Vagina (tissue), 2 donors: ENCODE results near the gene NTRK3. TPM values are rescaled to one million over a fixed set of nuclear protein-coding genes. Genes with fewer than 3 reads are reported as not detected.

Source experiments
- DNase-seq, 2 donors: peaks; one replicate each; pipeline ENCODE4 v3.0.0-alpha.2; 2017; ENCODE audit errors: extremely low spot score in 2 of 2
- H3K27ac ChIP-seq: fragments of 200-600 bp; sonication (generic); one replicate; pipeline ENCODE4 v1.5.1; 2019
- H3K27me3 ChIP-seq: fragments of 200-600 bp; sonication (generic); one replicate; pipeline ENCODE4 v1.5.1; 2019
- H3K36me3 ChIP-seq, 2 donors: fragments of 200-600 bp; sonication (generic); one replicate each; pipeline ENCODE4 v1.5.1; 2017 to 2019
- H3K4me1 ChIP-seq: fragments of 200-600 bp; sonication (generic); one replicate; pipeline ENCODE4 v1.5.1; 2019
- H3K4me3 ChIP-seq, 2 donors: fragments of 200-600 bp; sonication (generic); 1 replicate in 1 of 2; 2 replicates in 1 of 2; pipeline ENCODE4 v1.5.1; 2016 to 2019
- H3K9me3 ChIP-seq: fragments of 200-600 bp; sonication (generic); one replicate; pipeline ENCODE4 v1.5.1; 2019
- POLR2A ChIP-seq, 2 donors: fragments of 450-650 bp; IDR thresholded peaks; one replicate each; pipeline ENCODE4 v1.6.1; 2017; ENCODE audit warnings: antibody characterized with exemption in 2 of 2, mild to moderate bottlenecking in 2 of 2, moderate library complexity in 2 of 2
- POLR2AphosphoS5 ChIP-seq, 2 donors: sonication (generic); formaldehyde crosslinking; IDR thresholded peaks; one replicate each; pipeline ENCODE4 v1.9.0; 2017; ENCODE audit warnings: antibody characterized with exemption in 2 of 2, mild to moderate bottlenecking in 2 of 2, low read depth in 1 of 2; ENCODE audit not compliant: insufficient read depth in 1 of 2
- intact Hi-C: fragments of 100-400 bp; cut with DNase I; formaldehyde crosslinking; loops from one replicate; pipeline ENCODE4 v1.15.1; 2023
- total RNA-seq: library from RNA; depleted of rRNA; stranded (reverse); fragments of >200 nt; gene quantifications from one replicate; pipeline ENCODE4 v1.2.3, GENCODE V29; 2016
- TF ChIP-seq, protein P1 (sequence below), 3 experiments: fragments of 450-650 bp in 2 of 3; fragments of 200-600 bp in 1 of 3; sonication (generic) in 1 of 3; IDR thresholded peaks; one replicate each; pipeline ENCODE4 v1.5.1; 2017 to 2019; ENCODE audit warnings: antibody characterized with exemption in 3 of 3, mild to moderate bottlenecking in 2 of 3, moderate library complexity in 2 of 3

Gene NTRK3
- total RNA-seq, 1 donor from 2014 or later: 4.9 TPM

- Histone ChIP-seq H3K4me3 (no peak overlapping the region), H3K27ac (no peak overlapping the region), H3K9me3 (no peaks in the 10 kb centered on the region), H3K4me1 (no peaks in the 10 kb centered on the region), H3K27me3 (no peaks in the 10 kb centered on the region), H3K36me3 (no peaks in the 10 kb centered on the region)
- no peak for DNase-seq
- intact Hi-C loops: loop anchor here (10.0 kb wide), 1 partner anchor 96 kb away; no protein-coding TSS in a partner anchor
- TF ChIP-seq POLR2AphosphoS5 (IDR thresholded peaks at IDR 0.05; ENCODE audit: insufficient read depth in 1 of 2, low read depth in 1 of 2): no peak
- TF ChIP-seq, protein P1, sequence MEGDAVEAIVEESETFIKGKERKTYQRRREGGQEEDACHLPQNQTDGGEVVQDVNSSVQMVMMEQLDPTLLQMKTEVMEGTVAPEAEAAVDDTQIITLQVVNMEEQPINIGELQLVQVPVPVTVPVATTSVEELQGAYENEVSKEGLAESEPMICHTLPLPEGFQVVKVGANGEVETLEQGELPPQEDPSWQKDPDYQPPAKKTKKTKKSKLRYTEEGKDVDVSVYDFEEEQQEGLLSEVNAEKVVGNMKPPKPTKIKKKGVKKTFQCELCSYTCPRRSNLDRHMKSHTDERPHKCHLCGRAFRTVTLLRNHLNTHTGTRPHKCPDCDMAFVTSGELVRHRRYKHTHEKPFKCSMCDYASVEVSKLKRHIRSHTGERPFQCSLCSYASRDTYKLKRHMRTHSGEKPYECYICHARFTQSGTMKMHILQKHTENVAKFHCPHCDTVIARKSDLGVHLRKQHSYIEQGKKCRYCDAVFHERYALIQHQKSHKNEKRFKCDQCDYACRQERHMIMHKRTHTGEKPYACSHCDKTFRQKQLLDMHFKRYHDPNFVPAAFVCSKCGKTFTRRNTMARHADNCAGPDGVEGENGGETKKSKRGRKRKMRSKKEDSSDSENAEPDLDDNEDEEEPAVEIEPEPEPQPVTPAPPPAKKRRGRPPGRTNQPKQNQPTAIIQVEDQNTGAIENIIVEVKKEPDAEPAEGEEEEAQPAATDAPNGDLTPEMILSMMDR (IDR thresholded peaks at IDR 0.05): no peak
- no peak for TF ChIP-seq POLR2A (IDR thresholded peaks at IDR 0.05)
Observed at GRCh38 chr15:88071141-88071540, 185.4 kb downstream of the NTRK3 start.

DNA sequence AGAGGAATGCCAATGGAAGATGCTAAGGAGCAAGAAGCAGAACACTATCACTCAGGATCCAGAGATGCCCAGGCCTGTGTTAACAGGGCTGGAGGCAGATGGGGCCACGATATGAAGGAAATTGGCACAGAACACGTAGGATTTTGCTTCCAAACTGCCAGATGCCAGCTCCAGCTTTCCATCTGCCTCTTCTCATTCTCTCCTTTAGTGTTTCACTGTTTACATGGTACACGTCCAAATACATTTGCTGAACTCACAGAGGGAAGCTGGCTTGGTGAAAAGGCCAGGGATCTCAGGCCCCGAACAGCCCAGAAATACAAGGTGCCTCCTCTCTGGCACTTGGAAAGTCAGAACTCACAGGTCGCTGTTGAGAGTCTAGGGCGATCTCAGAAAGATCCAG lies 187.0 kb downstream of the NTRK3 start:
- TF ChIP-seq, protein P1 (IDR thresholded peaks at IDR 0.05): no peak
- no peak for TF ChIP-seq POLR2A (IDR thresholded peaks at IDR 0.05)
- TF ChIP-seq POLR2AphosphoS5 (IDR thresholded peaks at IDR 0.05; ENCODE audit: insufficient read depth in 1 of 2, low read depth in 1 of 2): no peak
- no peak overlapping the region for H3K4me3 ChIP-seq
- intact Hi-C loops: no loop called here
- H3K9me3 ChIP-seq: no peaks in the 10 kb centered on the region
- no peak for DNase-seq
- H3K4me1 ChIP-seq: no peaks in the 10 kb centered on the region
- H3K27ac ChIP-seq: no peak overlapping the region
- H3K36me3 ChIP-seq: no peaks in the 10 kb centered on the region
- H3K27me3 ChIP-seq: no peaks in the 10 kb centered on the region

GRCh38 chr15:88067331-88067685 lies 189.2 kb downstream of the NTRK3 start:
- Histone ChIP-seq H3K4me3 (no peak overlapping the region), H3K9me3 (no peaks in the 10 kb centered on the region), H3K27me3 (no peaks in the 10 kb centered on the region), H3K36me3 (no peaks in the 10 kb centered on the region), H3K27ac (no peak overlapping the region), H3K4me1 (no peaks in the 10 kb centered on the region)
- intact Hi-C loops: no loop called here
- TF ChIP-seq POLR2A (IDR thresholded peaks at IDR 0.05) (no peak), POLR2AphosphoS5 (IDR thresholded peaks at IDR 0.05; ENCODE audit: insufficient read depth in 1 of 2, low read depth in 1 of 2) (no peak)
- TF ChIP-seq, protein P1 (IDR thresholded peaks at IDR 0.05): no peak
- DNase-seq: no peak

GRCh38 chr15:88066636-88067330 lies 189.8 kb downstream of the NTRK3 start:
- DNase-seq: no peak
- intact Hi-C loops: no loop called here
- no peaks in the 10 kb centered on the region for H3K36me3 ChIP-seq
- TF ChIP-seq, protein P1 (IDR thresholded peaks at IDR 0.05): no peak
- TF ChIP-seq POLR2AphosphoS5 (IDR thresholded peaks at IDR 0.05; ENCODE audit: insufficient read depth in 1 of 2, low read depth in 1 of 2) (no peak), POLR2A (IDR thresholded peaks at IDR 0.05) (no peak)
- H3K27ac ChIP-seq: no peak overlapping the region
- H3K27me3 ChIP-seq: no peaks in the 10 kb centered on the region
- H3K4me1 ChIP-seq: no peaks in the 10 kb centered on the region
- no peak overlapping the region for H3K4me3 ChIP-seq
- H3K9me3 ChIP-seq: no peaks in the 10 kb centered on the region

DNA sequence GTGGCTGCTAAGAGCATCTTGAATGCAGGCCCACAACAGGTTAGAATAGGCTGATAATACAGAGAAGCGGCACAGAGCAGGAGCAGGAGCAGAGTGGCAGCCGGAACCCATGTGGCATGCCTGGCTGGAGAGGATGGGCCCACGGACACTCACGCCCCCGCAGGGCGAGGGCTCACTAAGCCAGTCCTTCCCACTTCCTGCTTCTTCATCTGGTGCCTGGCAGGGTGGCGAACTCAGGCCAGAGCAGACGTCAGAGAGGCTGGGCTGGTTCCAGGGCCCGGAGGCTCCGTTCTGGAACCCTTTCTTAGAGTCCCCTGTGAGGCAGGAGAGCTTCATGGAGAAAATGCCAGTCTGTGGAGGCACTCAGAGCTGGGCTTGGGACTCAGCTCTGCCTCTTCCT lies 195.1 kb downstream of the NTRK3 start:
- intact Hi-C loops: no loop called here
- no peak overlapping the region for H3K4me3 ChIP-seq
- no peaks in the 10 kb centered on the region for H3K36me3 ChIP-seq
- H3K27me3 ChIP-seq: no peaks in the 10 kb centered on the region
- TF ChIP-seq, protein P1 (IDR thresholded peaks at IDR 0.05): no peak
- no peak for TF ChIP-seq POLR2A (IDR thresholded peaks at IDR 0.05)
- no peak for TF ChIP-seq POLR2AphosphoS5 (IDR thresholded peaks at IDR 0.05; ENCODE audit: insufficient read depth in 1 of 2, low read depth in 1 of 2)
- H3K27ac ChIP-seq: no peak overlapping the region
- H3K4me1 ChIP-seq: no peaks in the 10 kb centered on the region
- DNase-seq: no peak
- no peaks in the 10 kb centered on the region for H3K9me3 ChIP-seq
